Stimulated activated CD8-positive, alpha-beta memory T cell treated with anti-CD3 and anti-CD28 coated beads, Interleukin-7, amount 100 ng/mL, for 1 hour (primary cell): ENCODE measurements around the gene CIAO1.
"Not testable (repeated sequence)": the region's sequence is repeated elsewhere in the genome, so short reads cannot be mapped to it uniquely, and the experiment has no call there.

Experiments
- DNase-seq, 2 donors: peaks; one replicate each; pipeline ENCODE4 v3.0.0-alpha.2; 2020; ENCODE audit warnings: low read depth in 2 of 2

CIAO1 gene

DNA sequence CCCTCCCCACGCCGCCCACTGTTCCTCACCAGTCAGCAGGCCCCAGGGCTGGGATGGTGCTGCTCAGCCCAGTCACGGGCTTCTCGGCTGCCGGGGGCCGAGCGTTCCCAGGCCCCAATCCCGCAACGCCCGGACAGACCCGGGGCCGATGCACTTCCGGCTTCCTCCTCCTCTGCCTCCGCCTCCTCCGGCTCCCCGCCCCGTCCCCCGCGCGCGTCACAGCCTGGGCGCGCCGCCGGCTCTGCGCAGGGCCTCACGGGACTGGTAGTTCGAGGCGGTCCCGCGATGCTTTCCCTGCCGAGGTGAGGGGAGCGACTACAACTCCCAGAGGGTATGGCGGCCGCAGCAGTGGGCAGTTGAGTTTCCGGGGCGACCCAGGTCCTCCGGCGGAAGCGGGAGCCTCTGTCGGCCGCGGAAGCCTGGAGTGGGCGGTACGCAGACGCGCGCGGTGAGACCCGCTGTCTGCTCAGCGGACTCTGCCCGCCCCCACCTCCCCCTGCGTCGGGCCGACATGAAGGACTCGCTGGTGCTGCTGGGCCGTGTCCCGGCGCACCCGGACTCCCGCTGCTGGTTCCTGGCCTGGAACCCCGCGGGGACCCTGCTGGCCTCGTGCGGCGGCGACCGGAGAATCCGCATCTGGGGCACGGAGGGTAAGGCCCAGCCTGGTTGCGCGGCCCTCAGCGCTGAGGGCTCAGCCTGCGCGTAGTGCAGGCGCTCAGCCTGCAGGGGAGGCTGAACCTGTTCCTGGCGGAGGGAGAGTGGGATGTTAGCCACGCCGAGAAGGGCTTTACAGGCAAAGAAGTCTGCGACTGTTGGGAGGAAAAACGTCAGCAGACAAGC is at the start of gene CIAO1, which contains the start of gene TMEM127:
Gene CIAO1, plus strand, starts transcription at position 386 of the 840 bp plus-strand sequence. Its CDS starts 126 bp downstream, at position 512.
Gene TMEM127, minus strand, starts transcription at position 158 of the 840 bp plus-strand sequence. CDS start 616 bp downstream, outside the sequence.
- DNase-seq: peak; percentile 94 to 97

DNA sequence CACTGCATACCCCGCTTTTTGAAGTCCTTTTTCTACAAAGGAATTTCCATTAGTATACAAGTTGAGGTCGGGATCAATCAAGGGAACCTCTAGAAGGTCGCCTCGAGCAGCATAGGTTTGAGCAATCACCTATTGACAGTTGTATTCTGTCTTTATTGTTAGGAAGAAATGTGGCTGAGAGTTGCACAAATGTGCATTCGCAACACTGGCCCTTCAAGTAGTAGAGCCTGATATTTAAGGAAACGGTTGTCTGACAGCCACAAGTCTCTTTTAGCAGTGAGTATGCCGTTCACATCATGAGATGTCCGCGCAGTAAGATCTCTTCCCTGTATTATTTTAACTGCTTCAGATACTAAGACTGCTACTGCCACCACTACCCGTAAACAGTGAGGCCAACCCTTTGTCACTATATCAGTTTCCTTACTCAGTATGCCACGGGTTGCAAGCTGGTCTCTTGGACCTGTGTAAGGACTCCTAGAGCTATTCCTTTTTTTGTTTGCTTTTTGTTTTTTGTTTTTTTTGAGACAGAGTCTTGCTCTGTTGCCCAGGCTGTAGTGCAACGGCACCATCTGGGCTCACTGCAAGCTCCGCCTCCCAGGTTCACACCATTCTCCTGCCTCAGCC is 47.4 kb upstream of the CIAO1 start:
- no peak for DNase-seq

GRCh38 chr2:96219959-96220358 is 46.1 kb upstream of the CIAO1 start:
- DNase-seq: not testable (repeated sequence)

DNA sequence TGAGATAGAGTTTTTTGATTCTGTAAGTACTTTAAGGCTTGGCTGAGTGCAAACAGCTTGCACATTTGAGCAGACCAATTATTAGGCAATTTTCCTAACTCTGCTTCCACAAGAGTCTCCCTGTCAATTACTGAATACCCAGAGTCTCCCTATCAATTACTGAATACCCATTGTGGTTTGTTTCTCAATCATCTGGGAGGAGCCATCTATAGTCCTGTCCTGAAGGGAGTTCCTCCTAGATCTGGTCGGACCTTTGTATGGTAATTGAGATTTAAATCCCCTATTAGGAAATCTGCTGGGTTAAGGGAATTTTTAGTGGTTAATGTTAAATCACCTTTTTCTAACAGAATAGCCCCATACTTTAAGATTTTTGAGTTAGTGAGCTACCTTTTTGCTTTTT is 44.9 kb upstream of the CIAO1 start:
- not testable (repeated sequence) for DNase-seq

DNA sequence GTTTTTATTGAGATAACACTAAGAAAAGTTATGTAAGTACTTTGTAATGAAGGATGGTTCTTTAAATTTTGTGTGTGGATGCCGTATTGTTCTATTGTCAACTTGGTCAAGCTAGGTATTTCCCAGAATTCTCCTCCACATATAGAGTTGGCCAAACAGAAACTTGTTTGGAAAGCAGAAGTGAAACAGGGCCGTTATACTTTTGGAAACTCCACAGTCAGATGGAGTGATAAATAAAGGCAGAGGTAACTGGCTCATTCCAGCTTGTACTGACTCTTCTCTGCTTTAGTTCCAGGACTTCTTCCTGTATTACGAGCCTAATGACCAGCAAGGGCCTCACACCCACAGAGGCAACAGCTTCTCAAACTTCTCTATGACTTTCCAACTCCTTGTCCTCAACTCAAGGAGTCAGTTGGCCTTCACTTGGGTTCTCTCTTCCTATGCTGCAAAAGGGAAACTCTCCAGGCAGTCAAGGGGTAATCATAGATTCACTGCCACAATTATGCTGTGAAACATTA is 41.0 kb upstream of the CIAO1 start:
- no peak for DNase-seq

DNA sequence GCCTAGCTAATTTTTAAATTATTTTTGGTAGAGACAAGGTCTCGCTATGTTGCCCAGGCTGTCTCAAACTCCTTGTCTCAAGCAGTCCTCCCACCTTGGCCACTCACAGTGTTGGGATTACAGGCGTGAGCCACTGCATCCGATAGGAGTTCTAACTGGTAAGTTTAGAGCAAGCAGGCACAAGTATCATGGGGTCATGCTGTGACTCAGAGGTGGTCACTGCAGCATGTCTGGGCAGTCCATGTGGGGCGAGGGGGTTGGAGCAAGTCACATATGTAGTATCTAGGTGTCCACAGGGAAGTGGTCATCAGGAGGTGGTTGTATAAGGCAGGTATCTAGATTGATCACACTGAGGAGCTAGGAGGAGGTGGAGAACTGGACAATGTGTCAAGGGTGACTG is 34.7 kb upstream of the CIAO1 start:
- DNase-seq: no peak

DNA sequence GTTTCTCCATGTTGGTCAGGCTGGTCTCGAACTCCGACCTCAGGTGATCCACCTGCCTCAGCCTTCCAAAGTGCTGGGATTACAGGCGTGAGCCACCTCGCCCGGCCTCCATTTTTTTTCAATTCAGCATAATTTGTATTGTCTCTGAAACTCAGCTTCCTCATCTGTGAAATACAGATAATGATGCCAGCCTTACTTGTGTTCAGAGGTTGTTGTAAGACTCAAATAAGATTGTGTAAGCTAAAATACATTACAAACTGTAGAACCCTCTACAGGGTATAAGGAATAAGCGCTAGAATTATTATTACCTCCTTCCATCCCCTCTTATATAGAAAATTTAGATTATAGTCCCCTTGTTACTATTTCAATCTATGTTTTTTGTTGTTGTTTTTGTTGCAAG is 32.6 kb upstream of the CIAO1 start:
- no peak for DNase-seq

DNA sequence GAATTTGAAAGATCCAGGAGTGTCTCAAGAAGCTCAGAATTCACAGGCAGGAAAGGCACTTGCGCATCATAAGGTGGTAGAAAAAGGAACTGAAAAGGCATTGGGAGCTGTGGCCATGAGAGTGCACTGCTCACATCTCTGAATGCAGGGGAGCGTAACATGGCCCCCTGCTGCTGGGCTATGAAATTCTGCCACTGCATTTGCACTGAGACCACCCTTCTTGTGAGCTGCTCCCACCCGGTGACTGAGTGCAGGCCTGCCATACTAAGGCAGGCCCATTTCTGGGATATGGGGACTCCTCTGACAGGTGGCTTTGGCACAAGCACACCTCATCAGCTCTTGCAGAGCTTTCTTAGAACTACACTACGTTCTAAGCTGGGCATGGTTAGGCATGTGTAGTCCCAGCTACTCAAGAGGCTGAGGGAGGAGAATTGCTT is 32.1 kb upstream of the CIAO1 start:
- DNase-seq: no peak

- no peak for DNase-seq
Measured at GRCh38 chr2:96236882-96237281, 29.1 kb upstream of the CIAO1 start.

DNA sequence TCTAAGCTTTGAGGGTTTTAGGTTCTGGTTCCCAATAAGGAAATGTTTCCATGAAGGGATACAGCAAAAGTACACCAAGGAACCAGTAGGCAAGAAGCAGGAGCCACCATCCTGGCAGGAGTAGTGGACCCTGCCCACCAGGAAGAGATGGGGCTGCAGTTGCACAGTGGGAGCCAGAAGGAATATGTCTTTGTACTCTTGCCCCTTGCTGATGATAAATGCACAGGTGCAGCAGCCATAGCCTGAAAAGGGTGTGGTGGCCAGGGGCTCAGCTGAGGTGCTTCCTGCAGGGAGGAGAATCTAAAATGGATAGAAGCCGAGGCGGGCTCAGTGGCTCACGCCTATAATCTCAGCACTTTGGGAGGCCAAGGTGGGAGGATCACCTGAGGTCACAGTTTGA is 27.8 kb upstream of the CIAO1 start:
- no peak for DNase-seq

DNA sequence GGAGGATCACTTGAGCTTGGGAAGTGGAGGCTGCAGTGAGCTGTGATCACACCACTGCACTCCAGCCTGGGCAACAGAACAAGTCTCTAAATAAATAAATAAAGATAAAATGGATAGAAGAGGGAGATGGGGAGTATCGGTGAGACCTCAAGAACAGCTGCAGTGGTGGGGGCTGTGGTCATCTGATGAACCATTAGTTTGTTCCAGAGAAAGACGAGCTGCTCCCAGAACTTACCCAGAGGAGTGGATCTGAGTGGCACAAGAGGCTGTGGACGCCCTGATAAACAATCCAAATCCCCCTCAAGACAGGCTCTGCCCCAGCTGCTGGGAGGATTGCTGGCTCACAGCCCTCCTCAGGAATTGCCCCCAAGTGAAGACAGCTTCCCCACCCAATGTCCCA is 26.9 kb upstream of the CIAO1 start:
- DNase-seq: no peak

- DNase-seq: no peak
Measured at GRCh38 chr2:96239745-96240264, 26.2 kb upstream of the CIAO1 start.

DNA sequence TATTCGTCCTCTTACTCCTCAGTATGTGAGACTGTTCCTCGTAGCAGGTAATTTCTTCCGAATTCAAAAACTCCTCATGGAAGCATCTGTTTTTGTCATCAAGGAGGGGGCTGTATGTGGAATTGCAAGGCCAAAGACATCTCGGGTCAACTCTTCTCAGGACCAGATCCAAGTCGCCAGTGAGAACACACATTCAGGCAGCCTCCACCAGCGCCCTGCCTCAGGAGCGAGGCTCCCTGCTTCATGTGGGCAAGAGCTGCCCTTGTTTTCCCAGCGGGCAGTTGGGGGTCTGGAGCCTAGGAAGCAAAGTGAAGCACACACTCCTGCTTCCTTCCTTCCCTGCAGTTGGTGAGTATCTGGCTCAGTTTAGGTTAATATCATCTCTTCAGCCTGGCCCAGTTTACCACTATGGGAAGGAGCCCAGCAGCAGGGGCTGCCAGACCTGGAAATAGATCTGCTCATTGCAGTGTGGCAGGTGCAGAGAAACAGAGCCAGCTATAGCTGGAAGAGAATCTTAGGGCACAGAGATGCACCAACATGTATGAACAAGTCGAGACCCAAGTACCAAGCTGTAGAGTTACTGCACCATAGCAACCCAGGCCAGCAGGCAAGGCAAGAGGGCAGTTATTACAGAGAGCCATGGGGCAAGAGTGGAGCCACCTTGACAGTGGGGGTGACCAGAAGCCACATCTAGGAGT is 25.5 kb upstream of the CIAO1 start:
- no peak for DNase-seq

DNA sequence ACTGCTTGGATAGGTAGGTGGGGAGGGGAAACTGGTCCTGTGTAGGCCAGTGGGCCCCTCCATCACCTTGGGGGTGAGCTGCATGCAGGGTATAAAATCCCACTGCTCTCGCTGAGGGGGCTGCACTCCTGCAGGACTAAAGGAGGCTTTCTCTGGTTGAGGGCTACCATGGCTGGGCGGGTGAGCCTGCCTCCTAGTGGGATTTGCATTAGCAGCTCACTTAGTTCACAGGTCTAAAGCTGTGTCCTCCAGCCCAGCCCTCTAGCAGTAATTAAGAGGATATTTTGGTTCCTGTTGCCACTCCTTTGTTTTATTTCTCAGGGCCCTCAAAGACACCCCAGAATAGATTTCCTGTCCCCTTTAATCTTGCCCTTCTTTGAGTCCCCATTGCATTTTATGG is 24.8 kb upstream of the CIAO1 start:
- no peak for DNase-seq

GRCh38 chr2:96241900-96242611 is 24.0 kb upstream of the CIAO1 start:
- peak in 1 of 2 donors; percentile 14 for DNase-seq

DNA sequence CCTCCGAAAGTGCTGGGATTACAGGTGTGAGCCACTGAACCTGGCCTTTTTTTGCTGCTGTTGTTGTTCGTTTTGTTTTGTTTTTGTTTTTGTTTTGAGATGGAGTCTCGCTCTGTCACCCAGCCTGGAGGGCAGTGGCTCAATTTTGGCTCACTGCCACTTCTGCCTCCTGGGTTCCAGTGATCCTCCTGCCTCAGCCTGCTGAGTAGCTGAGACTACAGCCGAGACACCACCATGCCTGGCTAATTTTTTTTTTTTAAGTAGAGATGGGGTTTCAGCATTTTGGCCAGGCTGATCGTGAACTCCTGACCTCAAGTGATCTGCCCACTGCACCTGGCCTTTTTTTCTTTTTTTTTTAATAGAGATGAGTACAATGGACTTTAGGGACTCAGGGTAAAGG is 22.2 kb upstream of the CIAO1 start:
- DNase-seq: no peak

- no peak for DNase-seq
Measured at GRCh38 chr2:96245609-96246390, 20.2 kb upstream of the CIAO1 start.

DNA sequence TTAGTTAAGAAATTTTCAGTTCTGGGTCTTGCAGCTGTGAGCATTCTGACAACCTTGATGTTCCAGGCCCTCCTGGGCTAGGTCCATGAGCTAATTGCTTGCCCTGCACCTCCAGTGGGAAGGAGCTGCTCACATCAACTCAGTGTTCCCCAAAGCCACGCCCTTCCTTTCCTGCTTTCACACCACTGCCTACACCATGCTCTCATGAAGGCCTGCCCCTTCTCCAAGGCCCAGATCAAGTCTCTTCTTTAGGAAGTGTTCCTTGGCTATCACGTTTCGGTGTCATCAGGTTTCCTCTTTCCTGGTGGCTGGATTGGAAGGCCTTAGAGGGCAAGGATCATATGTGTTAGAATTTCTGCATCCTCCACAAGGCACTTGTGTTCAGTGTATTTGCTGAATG is 19.0 kb upstream of the CIAO1 start:
- no peak for DNase-seq

- DNase-seq: no peak
Measured at GRCh38 chr2:96247896-96248295, 18.1 kb upstream of the CIAO1 start.

DNA sequence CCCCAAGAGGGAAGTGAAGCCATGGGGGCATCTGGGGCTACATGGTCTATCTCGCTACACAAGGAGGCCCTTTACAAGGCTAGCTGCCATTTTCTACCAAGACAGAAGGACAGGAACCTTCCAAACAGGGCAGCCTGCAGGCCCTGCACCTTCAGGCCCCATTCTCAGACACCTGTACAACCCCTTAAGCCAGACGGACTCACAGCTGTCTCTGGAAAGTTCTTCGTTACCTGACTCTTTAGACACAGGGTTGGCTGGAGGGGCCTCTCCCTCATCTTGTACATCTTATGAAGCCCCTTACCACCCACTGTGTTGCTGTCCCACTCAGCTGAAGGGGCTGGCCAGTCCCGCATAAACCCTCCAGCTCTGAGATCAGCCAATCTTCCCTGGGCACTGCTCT is 17.4 kb upstream of the CIAO1 start:
- DNase-seq: no peak

- DNase-seq: no peak
Measured at GRCh38 chr2:96249654-96250053, 16.4 kb upstream of the CIAO1 start.
